HCT116 (cell line): ENCODE measurements around the gene SCO1. TPM values are rescaled to one million over a fixed set of nuclear protein-coding genes. Genes with fewer than 3 reads are reported as not detected.

Experiments used
- ATAC-seq: fragments of 200-7000 bp; cut with Tn5 transposase; 2 replicates; pipeline ENCODE4 v1.9.1; 2020; ENCODE audit warnings: mild to moderate bottlenecking, moderate library complexity
- BruUV-seq: library from RNA; stranded (reverse); fragments of 400-500 nt; replicated peaks from 2 replicates; lab custom pipeline; 2021; lab: Mats Ljungman, UMichigan
- CTCF ChIA-PET: fragments of 300-600 bp; sonication (Branson Sonifier 250); formaldehyde crosslinking; loops from one replicate; lab custom pipeline; 2021; ENCODE audit warnings: antibody characterized with exemption; lab: Charles Lee
- POLR2A ChIA-PET: fragments of 300-600, 350-600 bp; sonication (Branson Sonifier 250); formaldehyde crosslinking; loops from one replicate; lab custom pipeline; 2021; ENCODE audit warnings: antibody characterized with exemption; lab: Charles Lee
- RAD21 ChIA-PET, 2 experiments: fragments of 300-600 bp; sonication (Branson Sonifier 250); formaldehyde crosslinking; loops; one replicate each; lab custom pipeline; 2023; ENCODE audit warnings: low total read pairs in 2 of 2; ENCODE audit not compliant: uncharacterized antibody in 2 of 2, unreplicated experiment in 2 of 2, low non-redundant PET in 1 of 2; lab: Charles Lee
- DNase-seq: peaks from one replicate; pipeline ENCODE4 v3.0.0-alpha.2; 2010; ENCODE audit warnings: low read depth, low spot score
- H2AFZ ChIP-seq: fragments of 200-600 bp; shearing (Covaris generic), sonication (generic); 2 replicates; pipeline ENCODE4 v1.6.1; 2017; ENCODE audit warnings: low read depth, mixed run types, mixed read lengths, antibody characterized with exemption, low read length; ENCODE audit not compliant: poor library complexity, severe bottlenecking
- H3K27ac ChIP-seq: 2 replicates; pipeline ENCODE4 v1.5.1; 2012; ENCODE audit warnings: low read depth, low read length
- H3K27me3 ChIP-seq: fragments of 200-600 bp; sonication (generic); 2 replicates; pipeline ENCODE4 v1.6.1; 2016; ENCODE audit warnings: mixed run types, low read length, mixed read lengths; ENCODE audit not compliant: insufficient read depth
- H3K36me3 ChIP-seq, 2 experiments: fragments of 200-500 bp in 1 of 2; fragments of 200-600 bp in 1 of 2; sonication (Bioruptor generic) in 1 of 2; sonication (generic) in 1 of 2; 2 replicates each; pipeline versions ENCODE4 v1.5.1 to v1.6.1; 2014 to 2016; ENCODE audit warnings: low read length in 2 of 2, inconsistent platforms in 1 of 2, mixed read lengths in 1 of 2, mixed run types in 1 of 2; ENCODE audit not compliant: insufficient read depth in 2 of 2, control insufficient read depth in 1 of 2
- H3K4me1 ChIP-seq, 2 experiments: fragments of 200-600 bp in 1 of 2; sonication (generic) in 1 of 2; 2 replicates each; pipeline versions ENCODE4 v1.5.1 to v1.6.1; 2012 to 2017; ENCODE audit warnings: low read length in 2 of 2, inconsistent platforms in 1 of 2, mild to moderate bottlenecking in 1 of 2, mixed read lengths in 1 of 2, mixed run types in 1 of 2, moderate library complexity in 1 of 2; ENCODE audit not compliant: insufficient read depth in 2 of 2, control insufficient read depth in 1 of 2
- H3K4me2 ChIP-seq: fragments of 200-600 bp; sonication (generic); 2 replicates; pipeline ENCODE4 v1.6.1; 2017; ENCODE audit warnings: mixed run types, low read length, mixed read lengths
- H3K4me3 ChIP-seq, 2 experiments: fragments of 200-600 bp in 1 of 2; sonication (generic) in 1 of 2; replicated peaks in 1 of 2; 2 replicates each; pipeline ENCODE4 v1.5.1; 2011 to 2016; ENCODE audit warnings: low read length in 2 of 2, control low read depth in 1 of 2, low read depth in 1 of 2, mild to moderate bottlenecking in 1 of 2, mixed read lengths in 1 of 2, mixed run types in 1 of 2
- H3K79me2 ChIP-seq: fragments of 200-600 bp; sonication (generic); 2 replicates; pipeline ENCODE4 v1.6.1; 2017; ENCODE audit warnings: mild to moderate bottlenecking, mixed run types, low read length, moderate library complexity, mixed read lengths; ENCODE audit not compliant: insufficient read depth
- H3K9ac ChIP-seq: fragments of 200-600 bp; sonication (generic); 2 replicates; pipeline ENCODE4 v1.6.1; 2016; ENCODE audit warnings: low read length, mixed read lengths
- H3K9me2 ChIP-seq: fragments of 200-600 bp; sonication (generic), shearing (Covaris generic); 2 replicates; pipeline ENCODE4 v1.6.1; 2017; ENCODE audit warnings: mixed run types, mild to moderate bottlenecking, moderate library complexity; ENCODE audit not compliant: insufficient read depth
- H3K9me3 ChIP-seq, 2 experiments: fragments of 200-500 bp in 1 of 2; fragments of 200-600 bp in 1 of 2; sonication (Bioruptor generic) in 1 of 2; sonication (generic) in 1 of 2; 2 replicates each; pipeline ENCODE4 v1.6.1; 2014 to 2017; ENCODE audit warnings: low read length in 2 of 2, mixed read lengths in 2 of 2, inconsistent platforms in 1 of 2, low read depth in 1 of 2, mild to moderate bottlenecking in 1 of 2, mixed run types in 1 of 2, moderate library complexity in 1 of 2; ENCODE audit not compliant: control insufficient read depth in 1 of 2, insufficient read depth in 1 of 2
- H4K20me1 ChIP-seq: fragments of 200-600 bp; sonication (generic), shearing (Covaris generic); 2 replicates; pipeline ENCODE4 v1.6.1; 2017; ENCODE audit warnings: mixed run types, mild to moderate bottlenecking, moderate library complexity; ENCODE audit not compliant: insufficient read depth
- ATF3 ChIP-seq: IDR thresholded peaks from 2 replicates; pipeline ENCODE4 v1.6.1; 2012
- CBX3 ChIP-seq: IDR thresholded peaks from 2 replicates; pipeline ENCODE4 v1.6.1; 2012; ENCODE audit warnings: low read depth
- CEBPB ChIP-seq: IDR thresholded peaks from 2 replicates; pipeline ENCODE4 v1.6.1; 2012; ENCODE audit warnings: low read depth
- CTCF ChIP-seq, 3 experiments: fragments of 200-600 bp in 1 of 3; sonication (generic) in 1 of 3; IDR thresholded peaks in 2 of 3; conservative IDR thresholded peaks in 1 of 3; 2 replicates each; pipeline ENCODE4 v1.5.1; 2012 to 2017; ENCODE audit warnings: low read depth in 2 of 3, low read length in 2 of 3, antibody characterized with exemption in 1 of 3, borderline replicate concordance in 1 of 3, control low read depth in 1 of 3, mild to moderate bottlenecking in 1 of 3, mixed read lengths in 1 of 3, mixed run types in 1 of 3, moderate library complexity in 1 of 3; ENCODE audit not compliant: insufficient read depth in 1 of 3
- EGR1 ChIP-seq: IDR thresholded peaks from 2 replicates; pipeline ENCODE4 v1.6.1; 2012; ENCODE audit warnings: low read depth
- ELF1 ChIP-seq: IDR thresholded peaks from 2 replicates; pipeline ENCODE4 v1.6.1; 2012; ENCODE audit warnings: low read depth, borderline replicate concordance
- EZH2 ChIP-seq: fragments of 200-600 bp; sonication (generic); IDR thresholded peaks from 2 replicates; pipeline ENCODE4 v1.6.1; 2017; ENCODE audit warnings: antibody characterized with exemption, mixed run types
- JUND ChIP-seq: IDR thresholded peaks from 2 replicates; pipeline ENCODE4 v1.6.1; 2012
- MAX ChIP-seq: IDR thresholded peaks from 2 replicates; pipeline ENCODE4 v1.6.1; 2012
- POLR2AphosphoS5 ChIP-seq: IDR thresholded peaks from 2 replicates; pipeline ENCODE4 v1.6.1; 2011; ENCODE audit warnings: mild to moderate bottlenecking, low read depth, low read length, moderate library complexity
- RAD21 ChIP-seq: IDR thresholded peaks from 2 replicates; pipeline ENCODE4 v1.6.1; 2012; ENCODE audit warnings: low read depth, mild to moderate bottlenecking
- SRF ChIP-seq: IDR thresholded peaks from 2 replicates; pipeline ENCODE4 v1.6.1; 2012; ENCODE audit warnings: low read depth
- TCF7L2 ChIP-seq: IDR thresholded peaks from 2 replicates; pipeline ENCODE4 v1.7.0; 2011; ENCODE audit warnings: borderline replicate concordance, inconsistent platforms; ENCODE audit not compliant: insufficient read depth, insufficient read length; ENCODE audit errors: extremely low read depth
- ZBTB33 ChIP-seq: IDR thresholded peaks from 2 replicates; pipeline ENCODE4 v1.6.1; 2011; ENCODE audit warnings: mild to moderate bottlenecking, low read length, moderate library complexity; ENCODE audit not compliant: insufficient replicate concordance; ENCODE audit errors: extremely low read depth
- ZFX ChIP-seq: fragments of 450-650 bp; IDR thresholded peaks from 2 replicates; pipeline ENCODE4 v1.6.1; 2017
- ZNF274 ChIP-seq: fragments of 200-500 bp; sonication (Bioruptor generic); IDR thresholded peaks from 2 replicates; pipeline ENCODE4 v1.6.1; 2014; ENCODE audit warnings: mild to moderate bottlenecking, low read depth, low read length, inconsistent platforms
- intact Hi-C: fragments of 100-400 bp; cut with micrococcal nuclease; formaldehyde crosslinking; loops from 2 replicates; pipeline ENCODE4 v1.10.0; 2022
- total RNA-seq: library from RNA; stranded (reverse); gene quantifications from one replicate; pipeline ENCODE4 v1.2.1, GENCODE V29; 2021; ENCODE audit not compliant: unreplicated experiment

SCO1 gene
- total RNA-seq, 1 experiment from 2014 or later: 35.8 TPM

- no peak for DNase-seq
- BruUV-seq: no TSS peak
- Histone ChIP-seq H3K9me3 (no peaks in the 10 kb centered on the region), H4K20me1 (no peaks in the 10 kb centered on the region), H3K9me2 (no peaks in the 10 kb centered on the region), H3K27ac (no peak overlapping the region), H3K27me3 (no peaks in the 10 kb centered on the region), H3K4me2 (no peak overlapping the region), H3K79me2 (no peaks in the 10 kb centered on the region), H3K36me3 (no peaks in the 10 kb centered on the region), H3K9ac (no peak overlapping the region), H3K4me3 (no peak overlapping the region), H3K4me1 (no peaks in the 10 kb centered on the region), H2AFZ (no peak overlapping the region)
- ATAC-seq: no peak
- ChIA-PET POLR2A (no interaction called here), CTCF (interaction anchor here (0.6 kb wide), 1 partner anchor 227 kb away, joined by 3 read pairs; no protein-coding TSS in a partner anchor), RAD21 (no interaction called here)
- intact Hi-C loops: no loop called here
- TF ChIP-seq JUND (no peak), SRF (no peak), TCF7L2 (no peak), CEBPB (no peak), ATF3 (no peak), MAX (no peak), CBX3 (no peak), ZNF274 (no peak), POLR2AphosphoS5 (no peak), ELF1 (no peak), RAD21 (no peak), ZFX (no peak), ZBTB33 (no peak), CTCF (IDR thresholded peaks at IDR 0.05 in 2 of 3, conservative IDR thresholded peaks at IDR 0.05 in 1 of 3; ENCODE audit: borderline replicate concordance in 1 of 3, insufficient read depth in 1 of 3, low read depth in 2 of 3, low read length in 2 of 3) (no peak), EGR1 (no peak), EZH2 (no peak)
Observed at GRCh38 chr17:10648956-10649355, 48.4 kb downstream of the SCO1 start.
